K562 (cell line): ENCODE measurements around the gene NRCAM.

Experiments used
- ATF6 ChIP-seq: sonication (generic); formaldehyde crosslinking; IDR thresholded peaks from 2 replicates; pipeline ENCODE4 v1.4.0; 2020; ENCODE audit warnings: mild to moderate bottlenecking, missing genetic modification reagents
- CTCF ChIP-seq, 3 experiments: IDR thresholded peaks in 2 of 3; conservative IDR thresholded peaks in 1 of 3; 2 replicates each; pipeline ENCODE4 v1.5.1; 2011 to 2012; ENCODE audit warnings: low read length in 3 of 3, mild to moderate bottlenecking in 3 of 3, control low read depth in 2 of 3, improper control_type of control experiment in 1 of 3, inconsistent platforms in 1 of 3, low read depth in 1 of 3, mixed read lengths in 1 of 3, moderate library complexity in 1 of 3; ENCODE audit not compliant: insufficient read depth in 2 of 3
- JUN ChIP-seq, 2 experiments: sonication (generic) in 1 of 2; formaldehyde crosslinking in 1 of 2; IDR thresholded peaks; 2 replicates each; pipeline versions ENCODE4 v1.6.1 to v1.8.0; 2012 to 2022; ENCODE audit warnings: borderline replicate concordance in 2 of 2, mild to moderate bottlenecking in 2 of 2, improper control_type of control experiment in 1 of 2, low read depth in 1 of 2, low read length in 1 of 2, missing genetic modification reagents in 1 of 2
- NCOA1 ChIP-seq: fragments of 450-650 bp; IDR thresholded peaks from 2 replicates; pipeline ENCODE4 v1.6.1; 2016; ENCODE audit warnings: low read depth
- TF ChIP-seq, protein P1 (sequence below): fragments of 450-650 bp; conservative IDR thresholded peaks from 2 replicates; pipeline ENCODE4 v1.6.1; 2016; ENCODE audit warnings: missing genetic modification characterization, low read depth, mild to moderate bottlenecking, missing compliant biosample characterization, moderate library complexity

- TF ChIP-seq, protein P1, sequence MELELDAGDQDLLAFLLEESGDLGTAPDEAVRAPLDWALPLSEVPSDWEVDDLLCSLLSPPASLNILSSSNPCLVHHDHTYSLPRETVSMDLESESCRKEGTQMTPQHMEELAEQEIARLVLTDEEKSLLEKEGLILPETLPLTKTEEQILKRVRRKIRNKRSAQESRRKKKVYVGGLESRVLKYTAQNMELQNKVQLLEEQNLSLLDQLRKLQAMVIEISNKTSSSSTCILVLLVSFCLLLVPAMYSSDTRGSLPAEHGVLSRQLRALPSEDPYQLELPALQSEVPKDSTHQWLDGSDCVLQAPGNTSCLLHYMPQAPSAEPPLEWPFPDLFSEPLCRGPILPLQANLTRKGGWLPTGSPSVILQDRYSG, result no peak
- TF ChIP-seq ATF6 (CRISPR knock-in tag) (no peak), JUN (IDR thresholded peaks at IDR 0.05; ENCODE audit: borderline replicate concordance, low read depth, low read length) (no peak), JUN (CRISPR knock-in tag; IDR thresholded peaks at IDR 0.05; ENCODE audit: borderline replicate concordance) (no peak), CTCF (IDR thresholded peaks at IDR 0.05 in 2 of 3, conservative IDR thresholded peaks at IDR 0.05 in 1 of 3; ENCODE audit: insufficient read depth in 2 of 3, low read depth in 1 of 3, low read length in 3 of 3) (no peak), NCOA1 (no peak)
Measured at GRCh38 chr7:108332937-108333336, 123.3 kb downstream of the NRCAM start.
